Measurements from ENCODE around the gene BEGAIN.
A peak's percentile ranks its signal among the peaks of the same experiment; 100 is the strongest.
"Not testable (repeated sequence)": the region's sequence is repeated elsewhere in the genome, so short reads cannot be mapped to it uniquely, and the experiment has no call there.

BEGAIN gene

GRCh38 chr14:100524933-100525243 is 62.3 kb downstream of the BEGAIN start:
- ChIA-PET POLR2A (no interaction called here), CTCF (interaction anchor here (1.1 to 2.0 kb wide), 5 partner anchors 11 to 130 kb away, joined by 3 to 8 read pairs (median 4); no protein-coding TSS in a partner anchor)
- peak; percentile 23 for TF ChIP-seq CTCF (IDR thresholded peaks at IDR 0.05; ENCODE audit: control extremely low read depth, extremely low read depth, low read depth, missing control alignments)
- peak; percentile 38 for DNase-seq (ENCODE audit: extremely low spot score)

DNA sequence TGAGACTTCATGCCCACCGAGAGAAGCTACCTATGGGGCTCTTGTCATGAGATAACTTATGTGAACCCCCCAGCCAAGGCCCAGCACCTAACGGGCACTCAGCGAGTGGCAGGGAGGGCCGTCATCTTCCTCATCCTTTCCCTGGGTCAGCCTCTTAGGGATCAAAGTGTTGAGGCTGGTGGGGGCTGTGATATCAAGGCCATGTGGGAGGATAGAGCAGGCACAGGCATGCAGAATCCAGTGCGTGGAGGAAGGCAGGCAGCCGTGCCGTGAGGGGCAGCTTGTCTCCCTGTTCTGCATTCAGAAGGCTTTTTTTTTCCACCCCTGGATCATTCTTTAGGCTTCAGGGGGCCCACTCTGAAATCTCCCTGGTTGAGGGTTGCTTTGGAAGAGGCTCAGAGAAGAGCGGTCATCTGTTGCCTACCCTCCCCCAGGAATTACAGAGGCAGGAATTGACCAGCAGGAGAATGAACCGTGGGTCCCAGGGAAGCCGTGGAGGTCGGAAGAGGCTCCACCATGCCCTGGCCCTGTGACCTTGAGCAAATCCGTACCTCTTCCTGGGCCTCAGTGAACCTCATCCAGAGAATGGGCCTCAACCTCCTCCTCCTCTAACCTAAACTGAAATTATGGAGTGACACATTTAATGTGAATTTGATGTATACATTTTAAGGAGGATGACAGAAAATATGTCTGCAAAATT is 62.8 kb downstream of the BEGAIN start:
- POLR2A ChIA-PET, result no interaction called here
- no peak for TF ChIP-seq CTCF (IDR thresholded peaks at IDR 0.05; ENCODE audit: control extremely low read depth, extremely low read depth, low read depth, missing control alignments)
- no peak for DNase-seq (ENCODE audit: extremely low spot score)
- CTCF ChIA-PET, result interaction anchor here (1.1 to 2.0 kb wide), 4 partner anchors 11 to 130 kb away, joined by 3 to 8 read pairs (median 6); no protein-coding TSS in a partner anchor

- POLR2A ChIA-PET, result no interaction called here
- CTCF ChIA-PET, result interaction anchor here (1.2 to 2.0 kb wide), 2 partner anchors 12 to 122 kb away, joined by 4 to 8 read pairs; no protein-coding TSS in a partner anchor
- no peak for TF ChIP-seq CTCF (IDR thresholded peaks at IDR 0.05; ENCODE audit: control extremely low read depth, extremely low read depth, low read depth, missing control alignments)
- no peak for DNase-seq (ENCODE audit: extremely low spot score)
These were observed 63.4 kb downstream of the BEGAIN start for GRCh38 chr14:100523843-100524169.

- TF ChIP-seq CTCF (IDR thresholded peaks at IDR 0.05; ENCODE audit: control extremely low read depth, extremely low read depth, low read depth, missing control alignments), result no peak
- no peak for DNase-seq (ENCODE audit: extremely low spot score)
- ChIA-PET POLR2A (no interaction called here), CTCF (interaction anchor here (2.0 kb wide), 1 partner anchor 123 kb away, joined by 8 read pairs; no protein-coding TSS in a partner anchor)
These were observed 63.9 kb downstream of the BEGAIN start for GRCh38 chr14:100523131-100523842.

DNA sequence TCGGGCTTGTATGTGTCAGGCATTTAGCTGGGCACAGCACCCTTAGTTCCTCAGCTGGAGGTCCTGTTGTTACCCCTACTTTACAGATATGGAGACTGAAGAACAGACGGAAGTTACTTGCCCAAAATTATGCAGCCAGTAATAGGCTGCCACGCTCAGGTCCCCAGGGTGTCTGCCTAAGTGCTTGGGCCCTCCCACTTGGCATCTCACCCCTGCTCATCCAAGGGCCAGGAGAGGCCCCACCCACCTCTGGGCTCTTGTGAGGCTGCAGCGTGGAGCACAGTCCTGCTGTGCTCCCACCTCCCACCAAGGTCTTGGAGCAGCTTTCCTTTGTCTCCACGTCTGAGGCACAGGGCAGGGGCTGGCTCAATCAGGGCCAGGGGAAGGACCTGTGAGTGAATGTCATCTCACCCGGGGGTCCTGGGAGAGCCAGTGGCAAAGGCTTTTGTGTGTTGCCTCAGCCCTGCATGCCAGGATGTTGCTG is 64.6 kb downstream of the BEGAIN start:
- POLR2A ChIA-PET, result no interaction called here
- CTCF ChIA-PET, result interaction anchor here (1.2 kb wide), 2 partner anchors 20 to 123 kb away, joined by 3 to 4 read pairs; no protein-coding TSS in a partner anchor
- no peak for DNase-seq (ENCODE audit: extremely low spot score)
- TF ChIP-seq CTCF (IDR thresholded peaks at IDR 0.05; ENCODE audit: control extremely low read depth, extremely low read depth, low read depth, missing control alignments), result no peak

- CTCF ChIA-PET, result interaction anchor here (1.0 kb wide), 1 partner anchor 30 kb away, joined by 3 read pairs; no protein-coding TSS in a partner anchor
- POLR2A ChIA-PET, result not testable (repeated sequence)
These were observed 81.2 kb downstream of the BEGAIN start for GRCh38 chr14:100506053-100506452.

More at GRCh38 chr14:100506053-100506452, 81.2 kb downstream of the BEGAIN start:
- DNase-seq (ENCODE audit: extremely low spot score), result not testable (repeated sequence)
